Measurements from ENCODE around the gene STAT5A.
"Not testable (repeated sequence)": the region's sequence is repeated elsewhere in the genome, so short reads cannot be mapped to it uniquely, and the experiment has no call there.

STAT5A gene

DNA sequence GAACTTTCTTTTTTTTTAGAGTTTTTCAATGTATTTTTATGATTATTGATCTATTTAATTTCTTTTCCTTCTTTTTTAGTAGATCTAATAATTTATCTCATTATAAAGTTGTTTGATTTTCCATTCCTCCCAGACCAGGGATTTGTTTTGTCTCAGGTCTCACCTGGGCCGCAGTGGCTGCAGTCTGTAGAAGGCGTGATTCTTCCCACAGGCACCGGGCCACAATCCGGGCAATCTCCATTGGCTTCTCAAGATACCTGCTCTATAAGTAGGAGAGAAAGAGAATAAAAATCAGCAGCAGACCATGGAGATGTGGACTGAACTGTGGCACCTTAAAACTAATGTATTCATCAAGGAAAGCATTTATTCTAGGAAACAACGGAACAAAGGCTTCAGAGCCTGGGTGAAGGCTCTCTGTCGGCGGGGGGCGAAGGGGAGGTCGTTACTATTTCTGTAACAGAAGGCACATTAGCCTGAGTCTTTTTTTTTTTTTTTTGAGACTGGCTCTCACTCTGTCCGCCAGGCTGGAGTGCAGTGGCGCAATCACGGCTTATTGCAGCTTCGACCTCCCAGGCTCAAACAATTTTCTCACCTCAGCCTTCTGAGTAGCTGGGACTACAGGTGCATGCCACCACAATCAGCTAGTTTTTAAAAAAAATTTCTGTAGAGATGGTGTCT is 57.2 kb downstream of the STAT5A start:
- no peaks in the 10 kb centered on the region for H3K9me3 Mint-ChIP-seq
- peaks cover 70% of the 10 kb centered on the region for H3K36me3 Mint-ChIP-seq (ENCODE audit: insufficient read depth)
- DNase-seq (no peak), ATAC-seq (replicated peaks) (no peak)
- no peak overlapping the region for H3K4me3 Mint-ChIP-seq
- H3K27me3 Mint-ChIP-seq = no peaks in the 10 kb centered on the region
- H3K27ac Mint-ChIP-seq = no peak overlapping the region
- H3K4me1 Mint-ChIP-seq (ENCODE audit: low read depth in 2 of 2) = peaks cover 33 to 47% of the 10 kb centered on the region in 2 donors

DNA sequence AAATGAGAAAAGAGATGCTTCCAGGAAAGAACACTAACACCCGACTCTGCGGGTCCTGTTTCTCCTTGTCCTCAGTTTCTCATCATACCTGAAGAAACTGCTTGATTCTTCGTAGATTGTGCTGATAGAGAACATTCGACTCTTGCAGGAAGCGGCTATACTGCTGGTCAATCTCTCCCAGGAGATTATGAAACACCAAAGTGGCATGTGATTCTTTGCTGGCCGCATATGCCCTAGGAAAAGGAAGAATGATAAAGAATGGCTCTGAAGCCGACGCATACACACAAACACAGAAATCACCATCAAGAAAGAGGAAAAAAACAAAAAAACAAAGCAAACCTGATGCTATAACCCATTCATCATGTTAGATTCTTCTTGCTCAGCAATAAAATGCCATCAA is 58.2 kb downstream of the STAT5A start:
- DNase-seq (no peak), ATAC-seq (replicated peaks) (no peak)
- no peaks in the 10 kb centered on the region for H3K9me3 Mint-ChIP-seq
- H3K4me3 Mint-ChIP-seq = no peak overlapping the region
- H3K27ac Mint-ChIP-seq = no peak overlapping the region
- H3K4me1 Mint-ChIP-seq (ENCODE audit: low read depth in 2 of 2) = peaks cover 24 to 37% of the 10 kb centered on the region in 2 donors
- no peaks in the 10 kb centered on the region for H3K27me3 Mint-ChIP-seq
- peaks cover 60% of the 10 kb centered on the region for H3K36me3 Mint-ChIP-seq (ENCODE audit: insufficient read depth)

DNA sequence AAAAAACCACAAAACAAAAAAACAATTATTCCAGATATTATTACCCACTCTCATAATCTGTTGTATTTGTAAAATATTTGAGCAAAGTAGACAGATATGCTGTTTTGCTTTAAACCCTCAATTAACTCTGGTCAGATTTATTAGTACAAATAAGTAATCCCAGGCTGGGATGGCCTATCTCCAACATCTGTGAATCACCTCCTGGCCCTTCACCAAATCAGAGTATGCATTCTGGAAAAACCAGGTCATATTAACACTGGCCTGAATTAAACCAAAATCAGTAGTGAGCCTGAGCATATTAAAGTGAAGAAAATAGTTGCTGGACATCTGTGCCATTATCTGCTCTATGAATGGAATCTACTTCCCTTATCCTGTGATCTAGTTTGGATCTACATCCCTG is 58.9 kb downstream of the STAT5A start:
- Mint-ChIP-seq H3K27ac (peak overlapping the region; percentile 29 to 67), H3K27me3 (no peaks in the 10 kb centered on the region), H3K4me3 (no peak overlapping the region), H3K4me1 (ENCODE audit: low read depth in 2 of 2) (peaks cover 23 to 35% of the 10 kb centered on the region in 2 donors), H3K36me3 (ENCODE audit: insufficient read depth) (peaks cover 55% of the 10 kb centered on the region), H3K9me3 (no peaks in the 10 kb centered on the region)
- no peak for ATAC-seq (replicated peaks)
- DNase-seq = no peak

DNA sequence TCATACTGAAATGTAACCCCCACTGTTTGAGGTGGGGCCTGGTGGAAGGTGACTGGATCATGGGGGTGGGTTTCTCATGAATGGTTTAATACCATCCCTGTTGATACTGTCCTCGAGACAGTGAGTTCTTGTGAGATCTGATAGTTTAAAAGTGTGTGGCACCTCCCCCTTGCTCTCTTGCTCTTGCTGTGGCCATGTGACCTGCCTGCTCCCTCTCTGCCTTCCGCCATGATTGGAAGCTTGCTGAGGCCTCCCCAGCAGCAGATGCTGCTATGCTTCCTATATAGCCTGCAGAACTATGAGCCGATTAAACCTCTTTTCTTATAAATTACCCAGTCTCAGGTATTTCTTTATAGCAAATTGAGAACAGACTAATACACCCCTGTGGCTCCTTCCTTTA is 59.3 kb downstream of the STAT5A start:
- Mint-ChIP-seq H3K27ac (peak overlapping the region; percentile 29 to 67), H3K4me1 (ENCODE audit: low read depth in 2 of 2) (peaks cover 20 to 31% of the 10 kb centered on the region in 2 donors), H3K4me3 (no peak overlapping the region), H3K9me3 (no peaks in the 10 kb centered on the region), H3K36me3 (ENCODE audit: insufficient read depth) (peaks cover 51% of the 10 kb centered on the region), H3K27me3 (no peaks in the 10 kb centered on the region)
- ATAC-seq (replicated peaks) = no peak
- DNase-seq = no peak

DNA sequence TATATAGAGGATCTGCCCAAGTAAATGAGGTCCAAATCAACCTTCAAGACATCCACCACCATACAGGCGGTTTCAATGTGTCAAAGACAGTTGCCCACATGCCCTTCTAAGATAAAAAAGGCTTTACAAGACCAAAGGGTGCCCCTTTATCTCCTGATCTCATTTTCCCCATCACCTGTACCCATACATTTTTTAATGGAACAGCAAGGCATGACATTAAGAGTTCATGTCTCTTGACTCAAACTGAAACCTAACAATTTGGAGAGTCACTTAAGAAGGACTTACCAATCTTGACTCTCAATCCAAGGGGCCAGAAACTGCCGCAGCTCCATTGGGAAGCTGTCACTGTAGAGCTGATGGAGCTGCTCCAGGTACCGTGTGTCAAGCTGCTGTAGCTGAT is 59.8 kb downstream of the STAT5A start:
- Mint-ChIP-seq H3K27ac (peak overlapping the region; percentile 29 to 67), H3K9me3 (no peaks in the 10 kb centered on the region), H3K27me3 (no peaks in the 10 kb centered on the region), H3K36me3 (ENCODE audit: insufficient read depth) (peaks cover 46% of the 10 kb centered on the region), H3K4me3 (no peak overlapping the region), H3K4me1 (ENCODE audit: low read depth in 2 of 2) (peaks cover 21 to 28% of the 10 kb centered on the region in 2 donors)
- ATAC-seq (replicated peaks) = no peak
- DNase-seq = no peak

DNA sequence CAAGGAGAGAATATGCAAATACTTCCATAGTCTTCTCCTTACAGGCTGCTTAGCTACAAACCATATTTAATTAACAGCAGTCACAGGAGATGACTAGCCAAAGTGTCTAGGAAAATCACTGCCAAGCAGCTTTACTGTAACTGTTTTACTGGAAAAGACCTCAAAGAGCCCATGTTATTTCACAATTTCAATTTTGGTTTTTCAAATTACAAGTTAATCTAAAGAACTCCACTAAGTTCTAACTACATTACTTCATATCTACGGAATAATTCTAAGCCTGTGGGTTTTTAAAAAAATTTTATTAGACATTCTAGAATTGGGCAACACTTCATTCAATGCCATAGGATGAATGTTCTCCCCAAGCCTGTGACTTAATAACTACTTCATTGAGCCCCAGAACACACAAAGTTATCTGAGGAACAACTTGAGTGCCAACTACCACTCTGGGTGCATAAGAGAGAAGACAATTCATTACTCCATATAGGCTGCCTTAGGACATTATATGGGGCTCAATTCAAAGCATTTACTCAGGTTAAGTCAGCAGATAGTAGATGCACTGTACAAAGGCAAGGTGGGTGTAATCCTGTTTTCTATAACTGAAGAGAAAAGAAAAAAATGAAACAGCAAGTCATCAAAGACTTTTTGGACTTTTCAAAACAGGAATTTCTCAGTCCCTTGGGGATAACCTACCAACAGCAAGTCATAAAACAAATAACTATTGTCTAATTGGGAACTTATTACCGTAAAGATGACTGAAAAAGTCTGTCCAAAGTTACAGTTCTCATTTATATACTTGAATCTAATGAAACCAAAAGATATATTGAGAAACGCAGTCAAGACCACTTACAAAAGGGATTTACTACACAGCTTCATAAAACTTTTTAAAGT is 66.9 kb downstream of the STAT5A start:
- Mint-ChIP-seq H3K9me3 (no peaks in the 10 kb centered on the region), H3K4me3 (peak overlapping the region in 1 of 2 donors; percentile 21), H3K27ac (peak overlapping the region in 1 of 2 donors; percentile 65), H3K36me3 (ENCODE audit: insufficient read depth) (peaks cover under 1% of the 10 kb centered on the region), H3K4me1 (ENCODE audit: low read depth in 2 of 2) (peaks cover 18 to 39% of the 10 kb centered on the region in 2 donors), H3K27me3 (no peaks in the 10 kb centered on the region)
- DNase-seq (no peak), ATAC-seq (replicated peaks) (no peak)

DNA sequence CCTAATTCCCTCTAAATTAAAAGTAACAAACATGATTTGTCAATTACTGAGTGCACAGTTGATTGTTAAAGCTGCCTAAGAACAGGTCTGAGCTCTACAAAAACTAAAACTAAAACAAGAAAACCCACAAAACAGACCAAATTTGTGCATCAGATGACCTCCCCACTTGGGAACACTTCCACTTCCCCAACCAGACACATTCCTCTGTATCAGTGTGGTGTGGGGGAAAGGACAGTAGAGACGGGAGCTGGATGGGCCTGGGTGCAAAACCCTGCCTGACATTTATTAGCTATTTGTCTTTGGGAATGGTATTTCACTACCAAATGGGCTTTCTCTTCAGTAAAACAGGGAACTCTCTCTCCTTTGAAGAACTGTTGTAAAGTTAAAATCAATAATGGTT is 70.1 kb downstream of the STAT5A start:
- Mint-ChIP-seq H3K27ac (no peak overlapping the region), H3K27me3 (no peaks in the 10 kb centered on the region), H3K4me3 (no peak overlapping the region), H3K36me3 (ENCODE audit: insufficient read depth) (peaks cover 3% of the 10 kb centered on the region), H3K9me3 (no peaks in the 10 kb centered on the region), H3K4me1 (ENCODE audit: low read depth in 2 of 2) (peaks cover 32 to 67% of the 10 kb centered on the region in 2 donors)
- ATAC-seq (replicated peaks) = no peak
- no peak for DNase-seq

DNA sequence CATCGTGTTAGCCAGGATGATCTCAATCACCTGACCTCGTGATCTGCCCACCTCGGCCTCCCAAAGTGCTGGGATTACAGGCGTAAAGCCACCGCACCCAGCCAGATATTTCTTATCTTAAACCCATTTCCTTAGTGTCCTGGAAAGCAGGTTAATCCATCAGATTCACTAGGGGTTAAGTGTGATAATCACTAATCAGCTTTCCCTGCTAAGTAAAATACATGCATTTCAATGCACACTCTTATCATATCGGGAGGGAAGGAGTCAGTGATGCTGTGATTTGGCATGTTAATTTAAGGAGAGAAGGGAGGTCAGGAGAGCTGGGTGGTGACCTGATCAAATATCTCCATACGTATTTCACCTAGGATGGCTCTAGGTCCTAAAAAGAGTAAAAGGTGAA is 70.8 kb downstream of the STAT5A start:
- H3K4me3 Mint-ChIP-seq = no peak overlapping the region
- H3K27ac Mint-ChIP-seq = peak overlapping the region; percentile 16 to 62
- DNase-seq (no peak), ATAC-seq (replicated peaks) (no peak)
- no peaks in the 10 kb centered on the region for H3K27me3 Mint-ChIP-seq
- peaks cover 37 to 68% of the 10 kb centered on the region in 2 donors for H3K4me1 Mint-ChIP-seq (ENCODE audit: low read depth in 2 of 2)
- H3K9me3 Mint-ChIP-seq = no peaks in the 10 kb centered on the region
- peaks cover 3% of the 10 kb centered on the region for H3K36me3 Mint-ChIP-seq (ENCODE audit: insufficient read depth)

DNA sequence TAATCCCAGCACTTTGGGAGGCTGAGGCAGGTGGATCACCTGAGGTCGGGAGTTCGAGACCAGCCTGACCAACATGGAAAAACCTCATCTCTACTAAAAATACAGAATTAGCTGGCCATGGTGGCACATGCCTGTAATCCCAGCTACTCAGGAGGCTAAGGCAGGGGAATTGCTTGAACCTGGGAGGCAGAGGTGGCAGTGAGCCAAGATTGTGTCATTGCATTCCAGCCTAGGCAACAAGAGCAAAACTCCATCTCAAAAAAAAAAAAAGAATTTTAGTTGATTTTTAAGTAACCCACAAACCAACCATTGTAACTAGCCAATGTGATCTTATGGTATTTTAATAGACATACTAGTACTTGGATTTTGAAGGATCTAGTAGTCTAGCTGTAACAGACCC is 72.1 kb downstream of the STAT5A start:
- H3K27me3 Mint-ChIP-seq; H3K9me3 Mint-ChIP-seq; H3K36me3 Mint-ChIP-seq (ENCODE audit: insufficient read depth); H3K27ac Mint-ChIP-seq; ATAC-seq (replicated peaks); DNase-seq: not testable (repeated sequence)
- peak overlapping the region in 1 of 2 donors; percentile 20 for H3K4me3 Mint-ChIP-seq
- peaks cover 41 to 75% of the 10 kb centered on the region in 2 donors for H3K4me1 Mint-ChIP-seq (ENCODE audit: low read depth in 2 of 2)

Measured in effector memory CD8-positive, alpha-beta T cell (primary cell).